GM12875 (cell line): ENCODE results near the gene RBCK1.

Source experiments
- H3K4me3 ChIP-seq: one replicate; pipeline ENCODE4 v1.5.1; 2011; ENCODE audit warnings: low read depth, low read length, control low read depth
- TF ChIP-seq, protein P1 (sequence below): IDR thresholded peaks from 2 replicates; pipeline ENCODE4 v1.5.1; 2011; ENCODE audit warnings: low read depth, mild to moderate bottlenecking, control low read depth, inconsistent platforms, low read length, moderate library complexity, borderline replicate concordance; ENCODE audit not compliant: insufficient read depth

The RBCK1 gene

DNA sequence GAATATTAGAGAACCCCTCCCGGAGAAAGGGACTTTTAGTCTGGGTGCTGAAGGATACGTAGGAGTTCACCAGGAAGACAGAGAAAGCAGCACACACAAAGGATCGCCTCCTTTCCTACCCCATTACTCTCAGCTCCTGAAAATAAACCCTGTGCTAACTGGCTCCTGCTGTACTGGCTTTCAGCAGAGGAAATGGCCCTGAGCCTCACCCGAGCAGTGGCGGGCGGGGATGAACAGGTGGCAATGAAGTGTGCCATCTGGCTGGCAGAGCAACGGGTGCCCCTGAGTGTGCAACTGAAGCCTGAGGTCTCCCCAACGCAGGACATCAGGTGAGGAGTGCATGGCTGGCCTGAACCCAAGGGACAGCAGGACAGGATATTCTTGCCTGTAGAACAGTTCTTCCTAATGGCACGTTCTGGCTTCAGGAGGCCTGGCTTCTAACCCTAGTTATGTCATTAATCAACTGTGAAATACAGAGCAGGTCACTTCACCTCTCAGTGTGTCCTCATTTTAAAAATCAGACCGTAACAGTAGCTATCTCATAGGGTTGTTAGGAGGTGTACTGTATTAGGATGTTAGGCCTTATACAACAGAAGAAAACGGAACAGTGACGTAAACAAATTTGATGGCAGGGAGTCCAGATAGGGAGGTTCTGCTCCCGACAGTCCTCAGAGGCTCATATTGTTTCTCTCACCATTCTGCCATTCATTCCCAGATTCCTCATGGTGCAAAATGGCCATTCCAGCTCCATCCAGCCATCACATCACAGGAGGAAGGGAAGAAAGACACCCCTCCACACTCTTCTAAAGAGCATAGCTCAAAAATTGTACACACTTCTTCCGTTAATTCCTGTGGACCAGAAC lies 1.8 kb downstream of the RBCK1 start:
- peak overlapping the region; percentile 86 for H3K4me3 ChIP-seq
- TF ChIP-seq, protein P1, sequence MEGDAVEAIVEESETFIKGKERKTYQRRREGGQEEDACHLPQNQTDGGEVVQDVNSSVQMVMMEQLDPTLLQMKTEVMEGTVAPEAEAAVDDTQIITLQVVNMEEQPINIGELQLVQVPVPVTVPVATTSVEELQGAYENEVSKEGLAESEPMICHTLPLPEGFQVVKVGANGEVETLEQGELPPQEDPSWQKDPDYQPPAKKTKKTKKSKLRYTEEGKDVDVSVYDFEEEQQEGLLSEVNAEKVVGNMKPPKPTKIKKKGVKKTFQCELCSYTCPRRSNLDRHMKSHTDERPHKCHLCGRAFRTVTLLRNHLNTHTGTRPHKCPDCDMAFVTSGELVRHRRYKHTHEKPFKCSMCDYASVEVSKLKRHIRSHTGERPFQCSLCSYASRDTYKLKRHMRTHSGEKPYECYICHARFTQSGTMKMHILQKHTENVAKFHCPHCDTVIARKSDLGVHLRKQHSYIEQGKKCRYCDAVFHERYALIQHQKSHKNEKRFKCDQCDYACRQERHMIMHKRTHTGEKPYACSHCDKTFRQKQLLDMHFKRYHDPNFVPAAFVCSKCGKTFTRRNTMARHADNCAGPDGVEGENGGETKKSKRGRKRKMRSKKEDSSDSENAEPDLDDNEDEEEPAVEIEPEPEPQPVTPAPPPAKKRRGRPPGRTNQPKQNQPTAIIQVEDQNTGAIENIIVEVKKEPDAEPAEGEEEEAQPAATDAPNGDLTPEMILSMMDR = no peak

DNA sequence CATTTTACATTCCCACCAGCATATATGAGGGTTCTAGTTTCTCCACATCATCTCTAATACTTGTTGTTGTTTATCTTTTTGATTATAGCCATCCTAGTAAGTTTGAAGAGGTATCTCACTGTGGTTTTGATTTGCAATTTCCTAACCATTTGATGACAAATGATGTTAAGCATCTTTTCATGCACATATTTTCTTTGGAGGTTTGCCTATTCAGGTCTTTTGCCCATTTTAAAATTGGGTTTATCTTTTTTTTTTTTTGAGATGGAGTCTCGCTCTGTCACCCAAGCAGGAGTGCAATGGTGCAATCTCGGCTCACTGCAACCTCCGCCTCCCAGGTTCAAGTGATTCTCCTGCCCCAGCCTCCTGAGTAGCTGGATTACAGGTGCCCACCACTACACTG lies 4.0 kb downstream of the RBCK1 start:
- H3K4me3 ChIP-seq = no peak overlapping the region
- TF ChIP-seq, protein P1 = no peak

DNA sequence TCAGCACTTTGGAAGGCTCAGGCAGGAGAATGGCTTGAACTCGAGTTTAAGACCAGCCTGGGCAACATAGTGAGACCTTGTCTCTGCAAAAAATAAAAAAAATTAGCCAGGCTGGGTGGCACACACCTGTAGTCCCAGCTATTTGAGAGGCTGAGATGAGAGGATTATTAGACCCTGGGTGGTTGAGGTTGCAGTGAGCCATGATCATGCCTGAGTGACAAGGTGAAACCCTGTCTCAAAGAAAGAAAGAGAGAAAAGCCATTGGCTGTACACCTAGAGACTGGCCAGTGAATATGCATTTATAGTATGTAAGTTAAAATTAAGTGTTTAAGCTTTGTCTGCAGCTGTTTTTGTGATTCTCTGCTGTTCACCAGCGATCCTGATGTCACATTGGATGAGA lies 6.1 kb downstream of the RBCK1 start:
- TF ChIP-seq, protein P1 = no peak
- no peak overlapping the region for H3K4me3 ChIP-seq

DNA sequence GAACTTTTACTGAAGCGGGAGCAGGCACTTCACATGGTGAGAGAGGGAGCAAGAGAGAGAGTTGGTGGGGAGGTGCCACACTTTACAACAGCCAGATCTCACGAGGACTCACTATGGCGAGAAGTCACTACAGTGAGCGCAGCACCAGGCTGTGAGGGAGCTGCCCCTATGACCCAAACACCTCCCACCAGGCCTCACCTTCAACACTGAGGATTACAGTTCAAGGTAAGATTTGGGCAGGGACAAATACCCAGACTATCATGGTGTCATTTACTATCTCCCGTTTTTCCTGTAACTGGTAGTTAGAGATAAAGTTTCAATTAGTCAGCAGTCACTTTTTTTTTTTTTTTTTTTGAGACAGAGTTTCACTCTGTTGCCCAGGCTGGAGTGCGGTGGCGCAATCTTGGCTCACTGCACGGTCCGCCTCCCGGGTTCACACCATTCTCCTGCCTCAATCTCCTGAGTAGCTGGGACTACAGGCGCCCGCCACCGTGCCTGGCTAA lies 7.8 kb downstream of the RBCK1 start:
- TF ChIP-seq, protein P1 = no peak

DNA sequence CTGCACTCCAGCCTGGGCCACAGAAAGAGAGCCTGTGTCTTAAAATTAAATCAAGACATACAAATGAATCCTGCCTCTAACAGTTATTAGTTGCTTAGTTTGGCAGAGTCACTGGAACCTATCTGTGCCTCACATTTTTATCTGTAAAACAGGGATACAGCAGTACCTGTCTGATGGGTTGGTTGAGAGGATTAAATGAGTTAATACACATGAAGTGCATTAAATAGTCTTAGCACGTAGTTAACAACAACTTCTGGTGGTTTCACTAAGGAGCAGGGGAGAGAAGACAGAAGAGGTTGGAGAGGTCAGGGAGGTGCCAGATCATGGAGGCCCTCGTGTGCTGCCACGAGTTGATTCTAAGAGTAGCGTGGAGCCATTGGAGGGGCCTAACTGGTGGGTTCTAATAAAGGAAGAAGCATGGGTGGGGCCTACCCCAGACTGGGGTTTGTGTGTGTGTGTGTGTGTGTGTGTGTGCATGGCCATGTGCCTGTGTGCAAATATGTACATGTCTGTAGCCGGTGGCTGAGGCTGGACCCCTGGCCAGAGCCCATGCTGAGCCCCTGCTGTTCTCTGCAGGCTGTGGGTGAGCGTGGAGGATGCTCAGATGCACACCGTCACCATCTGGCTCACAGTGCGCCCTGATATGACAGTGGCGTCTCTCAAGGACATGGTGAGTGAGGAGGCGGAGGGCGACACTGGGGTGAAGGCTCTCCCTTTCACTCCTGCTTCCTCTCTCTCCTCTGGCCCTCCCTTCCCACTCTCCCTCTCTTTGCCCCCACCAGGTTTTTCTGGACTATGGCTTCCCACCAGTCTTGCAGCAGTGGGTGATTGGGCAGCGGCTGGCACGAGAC lies 9.1 kb downstream of the RBCK1 start:
- TF ChIP-seq, protein P1 = no peak
- no peak overlapping the region for H3K4me3 ChIP-seq

More for the DNA sequence above, 7.8 kb downstream of the RBCK1 start:
- no peak overlapping the region for H3K4me3 ChIP-seq

DNA sequence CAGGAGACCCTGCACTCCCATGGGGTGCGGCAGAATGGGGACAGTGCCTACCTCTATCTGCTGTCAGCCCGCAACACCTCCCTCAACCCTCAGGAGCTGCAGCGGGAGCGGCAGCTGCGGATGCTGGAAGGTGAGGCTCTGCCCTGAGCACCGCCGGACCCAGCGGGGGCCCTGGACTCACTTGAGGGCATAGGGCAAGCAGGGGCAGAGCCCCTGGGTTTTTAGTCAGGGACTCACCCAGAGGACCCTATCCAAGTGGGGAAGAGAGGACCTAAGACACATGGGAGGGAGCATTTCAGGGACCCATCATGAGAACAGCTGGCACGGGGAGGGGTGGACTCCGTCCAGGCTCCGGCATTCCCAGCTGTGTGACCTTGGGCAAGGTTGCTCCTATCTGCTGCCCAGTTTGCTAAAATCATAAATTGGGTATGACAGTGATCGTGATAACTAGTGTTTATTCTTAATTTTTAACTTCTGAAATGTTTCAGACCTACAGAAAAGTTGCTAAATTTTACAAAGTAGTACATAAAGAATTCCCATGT lies 9.8 kb downstream of the RBCK1 start:
- TF ChIP-seq, protein P1 = no peak
- H3K4me3 ChIP-seq = no peak overlapping the region
